PC-3 (cell line): ENCODE data around the gene SLC27A5.

Experiments
- EZH2phosphoT487 ChIP-seq: fragments of 300-600 bp; sonication (generic); IDR thresholded peaks from 2 replicates; pipeline ENCODE4 v1.6.1; 2018; ENCODE audit warnings: mild to moderate bottlenecking, antibody characterized with exemption, low read length, borderline replicate concordance
- TF ChIP-seq, protein P1 (sequence below): fragments of 300-600 bp; sonication (generic); conservative IDR thresholded peaks from 2 replicates; pipeline ENCODE4 v1.5.1; 2017; ENCODE audit warnings: antibody characterized with exemption, low read depth, mild to moderate bottlenecking, low read length

DNA sequence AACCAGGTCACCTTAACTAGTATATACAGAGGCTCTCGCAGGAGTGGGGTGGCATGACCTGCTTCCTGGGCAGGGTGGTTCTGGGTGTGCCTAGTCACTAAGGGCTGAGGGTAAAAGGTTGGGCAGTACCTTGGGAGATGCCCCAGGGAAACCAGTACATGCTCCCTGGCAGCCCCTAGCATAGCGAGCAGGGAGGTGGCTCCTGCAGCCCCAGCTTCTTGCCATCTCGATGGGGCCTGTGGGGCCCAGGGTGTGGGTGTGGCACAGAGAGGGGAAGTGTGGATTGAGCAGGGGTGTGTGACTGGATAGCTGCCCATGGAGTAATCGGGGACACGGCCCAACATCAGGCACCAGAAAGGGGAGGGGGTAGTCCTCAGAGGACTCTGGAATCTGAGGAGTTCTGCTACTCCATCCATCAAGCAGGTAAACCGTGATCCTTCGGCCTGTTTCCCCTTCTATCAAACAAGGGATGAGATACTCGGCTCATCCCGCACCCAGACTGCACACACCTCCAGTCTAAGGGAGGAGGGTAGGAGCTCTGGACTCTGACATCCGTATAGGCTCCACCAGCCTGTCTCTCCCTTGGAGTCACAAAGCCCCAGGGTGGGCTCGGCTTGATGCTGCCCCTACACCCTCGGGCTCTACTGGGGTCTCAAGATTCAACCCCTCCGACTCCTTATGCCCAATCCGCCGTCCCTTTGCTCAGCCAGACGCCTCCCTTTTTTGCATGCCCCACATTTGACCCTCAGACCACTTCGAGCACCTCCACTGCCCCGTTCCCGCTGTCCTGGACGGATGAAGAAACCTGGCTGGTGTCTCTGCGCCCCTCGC is 6.7 kb upstream of the SLC27A5 start:
- TF ChIP-seq, protein P1, sequence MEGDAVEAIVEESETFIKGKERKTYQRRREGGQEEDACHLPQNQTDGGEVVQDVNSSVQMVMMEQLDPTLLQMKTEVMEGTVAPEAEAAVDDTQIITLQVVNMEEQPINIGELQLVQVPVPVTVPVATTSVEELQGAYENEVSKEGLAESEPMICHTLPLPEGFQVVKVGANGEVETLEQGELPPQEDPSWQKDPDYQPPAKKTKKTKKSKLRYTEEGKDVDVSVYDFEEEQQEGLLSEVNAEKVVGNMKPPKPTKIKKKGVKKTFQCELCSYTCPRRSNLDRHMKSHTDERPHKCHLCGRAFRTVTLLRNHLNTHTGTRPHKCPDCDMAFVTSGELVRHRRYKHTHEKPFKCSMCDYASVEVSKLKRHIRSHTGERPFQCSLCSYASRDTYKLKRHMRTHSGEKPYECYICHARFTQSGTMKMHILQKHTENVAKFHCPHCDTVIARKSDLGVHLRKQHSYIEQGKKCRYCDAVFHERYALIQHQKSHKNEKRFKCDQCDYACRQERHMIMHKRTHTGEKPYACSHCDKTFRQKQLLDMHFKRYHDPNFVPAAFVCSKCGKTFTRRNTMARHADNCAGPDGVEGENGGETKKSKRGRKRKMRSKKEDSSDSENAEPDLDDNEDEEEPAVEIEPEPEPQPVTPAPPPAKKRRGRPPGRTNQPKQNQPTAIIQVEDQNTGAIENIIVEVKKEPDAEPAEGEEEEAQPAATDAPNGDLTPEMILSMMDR: peak; percentile 53; the same call in 1 of the 2 replicates
- TF ChIP-seq EZH2phosphoT487: no peak
